SJCRH30 (cell line): ENCODE data around the gene NOL4L. TPM values are rescaled to one million over a fixed set of nuclear protein-coding genes. Genes with fewer than 3 reads are reported as not detected.

Experiments
- DNase-seq, 2 experiments: peaks; one replicate each; pipeline ENCODE4 v3.0.0-alpha.2; 2015 to 2020
- H3K27ac ChIP-seq: fragments of 250-450 bp; sonication (Bioruptor Pico); 2 replicates; pipeline ENCODE4 v1.5.1; 2020; ENCODE audit warnings: mild to moderate bottlenecking, moderate library complexity
- H3K27me3 ChIP-seq: fragments of 250-450 bp; sonication (Bioruptor Pico); 2 replicates; pipeline ENCODE4 v1.5.1; 2020; ENCODE audit warnings: mild to moderate bottlenecking, moderate library complexity
- H3K36me3 ChIP-seq: fragments of 250-450 bp; sonication (Bioruptor Pico); 2 replicates; pipeline ENCODE4 v1.5.1; 2020; ENCODE audit warnings: mild to moderate bottlenecking, moderate library complexity
- H3K4me1 ChIP-seq: fragments of 250-450 bp; sonication (Bioruptor Pico); 2 replicates; pipeline ENCODE4 v1.5.1; 2020; ENCODE audit warnings: mild to moderate bottlenecking, moderate library complexity
- H3K4me3 ChIP-seq: fragments of 250-450 bp; sonication (Bioruptor Pico); 2 replicates; pipeline ENCODE4 v1.5.1; 2020; ENCODE audit warnings: mild to moderate bottlenecking, moderate library complexity
- H3K9me3 ChIP-seq: fragments of 250-450 bp; sonication (Bioruptor Pico); replicated peaks from 2 replicates; pipeline ENCODE4 v1.5.1; 2020; ENCODE audit warnings: mild to moderate bottlenecking, moderate library complexity
- total RNA-seq: library from RNA; depleted of rRNA; stranded (reverse); fragments of >200 nt; shearing (Covaris generic); gene quantifications from 2 replicates; pipeline ENCODE4 v1.2.3, GENCODE V29; 2014

The NOL4L gene
- total RNA-seq, 1 experiment from 2014 or later = 2.4 TPM

- Histone ChIP-seq H3K27me3 (no peaks in the 10 kb centered on the region), H3K27ac (no peak overlapping the region), H3K4me3 (no peak overlapping the region), H3K4me1 (no peaks in the 10 kb centered on the region), H3K9me3 (no peaks in the 10 kb centered on the region), H3K36me3 (peaks cover 51% of the 10 kb centered on the region)
- DNase-seq = no peak
Measured at GRCh38 chr20:32440069-32440757, 144.9 kb downstream of the NOL4L start.

GRCh38 chr20:32439132-32439829 is 145.9 kb downstream of the NOL4L start:
- Histone ChIP-seq H3K9me3 (no peaks in the 10 kb centered on the region), H3K4me1 (no peaks in the 10 kb centered on the region), H3K36me3 (peaks cover 58% of the 10 kb centered on the region), H3K4me3 (no peak overlapping the region), H3K27me3 (no peaks in the 10 kb centered on the region), H3K27ac (no peak overlapping the region)
- DNase-seq = peak in 1 of 2 experiments; percentile 0

GRCh38 chr20:32438331-32438858 is 146.7 kb downstream of the NOL4L start:
- Histone ChIP-seq H3K36me3 (peaks cover 67% of the 10 kb centered on the region), H3K9me3 (no peaks in the 10 kb centered on the region), H3K4me3 (no peak overlapping the region), H3K27me3 (no peaks in the 10 kb centered on the region), H3K4me1 (no peaks in the 10 kb centered on the region), H3K27ac (no peak overlapping the region)
- peak in 1 of 2 experiments; percentile 0 for DNase-seq

- Histone ChIP-seq H3K27ac (no peak overlapping the region), H3K4me3 (no peak overlapping the region), H3K36me3 (peaks cover 76% of the 10 kb centered on the region), H3K4me1 (no peaks in the 10 kb centered on the region), H3K27me3 (no peaks in the 10 kb centered on the region), H3K9me3 (no peaks in the 10 kb centered on the region)
- peak in 1 of 2 experiments; percentile 1 for DNase-seq
Measured at GRCh38 chr20:32437391-32438074, 147.6 kb downstream of the NOL4L start.

GRCh38 chr20:32436968-32437367 is 148.2 kb downstream of the NOL4L start:
- no peaks in the 10 kb centered on the region for H3K4me1 ChIP-seq
- H3K27me3 ChIP-seq = no peaks in the 10 kb centered on the region
- H3K9me3 ChIP-seq = no peaks in the 10 kb centered on the region
- DNase-seq = no peak
- H3K4me3 ChIP-seq = no peak overlapping the region
- H3K27ac ChIP-seq = no peak overlapping the region
- H3K36me3 ChIP-seq = peaks cover 80% of the 10 kb centered on the region

GRCh38 chr20:32436142-32436861 is 148.8 kb downstream of the NOL4L start:
- no peaks in the 10 kb centered on the region for H3K9me3 ChIP-seq
- H3K27ac ChIP-seq = no peak overlapping the region
- no peak for DNase-seq
- H3K4me1 ChIP-seq = no peaks in the 10 kb centered on the region
- peaks cover 84% of the 10 kb centered on the region for H3K36me3 ChIP-seq
- H3K4me3 ChIP-seq = no peak overlapping the region
- no peaks in the 10 kb centered on the region for H3K27me3 ChIP-seq

- DNase-seq = no peak
- no peaks in the 10 kb centered on the region for H3K4me1 ChIP-seq
- H3K27me3 ChIP-seq = no peaks in the 10 kb centered on the region
- peaks cover 91% of the 10 kb centered on the region for H3K36me3 ChIP-seq
- H3K27ac ChIP-seq = no peak overlapping the region
- no peak overlapping the region for H3K4me3 ChIP-seq
- no peaks in the 10 kb centered on the region for H3K9me3 ChIP-seq
Measured at GRCh38 chr20:32435449-32436107, 149.6 kb downstream of the NOL4L start.

GRCh38 chr20:32434434-32434833 is 150.7 kb downstream of the NOL4L start:
- no peak overlapping the region for H3K27ac ChIP-seq
- H3K9me3 ChIP-seq = no peaks in the 10 kb centered on the region
- DNase-seq = no peak
- no peaks in the 10 kb centered on the region for H3K4me1 ChIP-seq
- H3K27me3 ChIP-seq = no peaks in the 10 kb centered on the region
- peaks cover 96% of the 10 kb centered on the region for H3K36me3 ChIP-seq
- H3K4me3 ChIP-seq = no peak overlapping the region

GRCh38 chr20:32433311-32434021 is 151.7 kb downstream of the NOL4L start:
- Histone ChIP-seq H3K27ac (no peak overlapping the region), H3K27me3 (no peaks in the 10 kb centered on the region), H3K36me3 (peaks cover 95% of the 10 kb centered on the region), H3K4me1 (no peaks in the 10 kb centered on the region), H3K4me3 (no peak overlapping the region), H3K9me3 (no peaks in the 10 kb centered on the region)
- no peak for DNase-seq

- Histone ChIP-seq H3K4me1 (no peaks in the 10 kb centered on the region), H3K4me3 (no peak overlapping the region), H3K9me3 (no peaks in the 10 kb centered on the region), H3K27me3 (no peaks in the 10 kb centered on the region), H3K36me3 (peaks cover 92% of the 10 kb centered on the region), H3K27ac (no peak overlapping the region)
- no peak for DNase-seq
Measured at GRCh38 chr20:32432277-32432676, 152.9 kb downstream of the NOL4L start.

- Histone ChIP-seq H3K36me3 (peaks cover 89% of the 10 kb centered on the region), H3K4me3 (no peak overlapping the region), H3K27ac (no peak overlapping the region), H3K4me1 (no peaks in the 10 kb centered on the region), H3K27me3 (no peaks in the 10 kb centered on the region), H3K9me3 (no peaks in the 10 kb centered on the region)
- DNase-seq = no peak
Measured at GRCh38 chr20:32431457-32431856, 153.7 kb downstream of the NOL4L start.

- Histone ChIP-seq H3K4me3 (no peak overlapping the region), H3K36me3 (peaks cover 77% of the 10 kb centered on the region), H3K27me3 (no peaks in the 10 kb centered on the region), H3K27ac (no peak overlapping the region), H3K9me3 (no peaks in the 10 kb centered on the region), H3K4me1 (no peaks in the 10 kb centered on the region)
- DNase-seq = no peak
Measured at GRCh38 chr20:32429745-32430360, 155.3 kb downstream of the NOL4L start.

- no peaks in the 10 kb centered on the region for H3K9me3 ChIP-seq
- DNase-seq = no peak
- peaks cover 75% of the 10 kb centered on the region for H3K36me3 ChIP-seq
- H3K27me3 ChIP-seq = no peaks in the 10 kb centered on the region
- no peaks in the 10 kb centered on the region for H3K4me1 ChIP-seq
- no peak overlapping the region for H3K27ac ChIP-seq
- no peak overlapping the region for H3K4me3 ChIP-seq
Measured at GRCh38 chr20:32429343-32429742, 155.8 kb downstream of the NOL4L start.
